Measurements from ENCODE around the gene RPS8. TPM values are rescaled to one million over a fixed set of nuclear protein-coding genes. Genes with fewer than 3 reads are reported as not detected.

The RPS8 gene
- total RNA-seq, 1 donor from 2014 or later, result 1,786 TPM

GRCh38 chr1:44802306-44803061 lies 27.1 kb downstream of the RPS8 start:
- H3K27ac ChIP-seq (ENCODE audit: low read depth, low read length), result peak overlapping the region; percentile 55
- H3K36me3 ChIP-seq (ENCODE audit: control insufficient read depth in 3 of 3, insufficient read depth in 3 of 3, low read length in 3 of 3), result peaks cover 23 to 38% (median 30%) of the 10 kb centered on the region in 3 donors
- H3K9ac ChIP-seq (ENCODE audit: low read depth in 1 of 3, low read length in 3 of 3), result peak overlapping the region; percentile 16 to 70 (median 54)
- no peaks in the 10 kb centered on the region for H3K9me3 ChIP-seq (ENCODE audit: control insufficient read depth in 3 of 3, low read length in 3 of 3)
- peaks cover 32 to 66% (median 59%) of the 10 kb centered on the region in 3 donors for H3K4me1 ChIP-seq (ENCODE audit: control insufficient read depth in 3 of 3, insufficient read depth in 3 of 3, low read length in 3 of 3)
- no peaks in the 10 kb centered on the region for H3K27me3 ChIP-seq (ENCODE audit: control insufficient read depth in 3 of 3, insufficient read depth in 3 of 3, low read length in 3 of 3)
- peak overlapping the region; percentile 59 to 79 (median 60) for H3K4me3 ChIP-seq (ENCODE audit: low read length in 3 of 3)

GRCh38 chr1:44803062-44803311 lies 27.6 kb downstream of the RPS8 start:
- Histone ChIP-seq H3K36me3 (ENCODE audit: control insufficient read depth in 3 of 3, insufficient read depth in 3 of 3, low read length in 3 of 3) (peaks cover 23 to 38% (median 30%) of the 10 kb centered on the region in 3 donors), H3K27ac (ENCODE audit: low read depth, low read length) (peak overlapping the region; percentile 55), H3K4me1 (ENCODE audit: control insufficient read depth in 3 of 3, insufficient read depth in 3 of 3, low read length in 3 of 3) (peaks cover 37 to 71% (median 64%) of the 10 kb centered on the region in 3 donors), H3K9me3 (ENCODE audit: control insufficient read depth in 3 of 3, low read length in 3 of 3) (no peaks in the 10 kb centered on the region), H3K27me3 (ENCODE audit: control insufficient read depth in 3 of 3, insufficient read depth in 3 of 3, low read length in 3 of 3) (no peaks in the 10 kb centered on the region), H3K4me3 (ENCODE audit: low read length in 3 of 3) (no peak overlapping the region), H3K9ac (ENCODE audit: low read depth in 1 of 3, low read length in 3 of 3) (peak overlapping the region in 1 of 3 donors; percentile 7)

- H3K27ac ChIP-seq (ENCODE audit: low read depth, low read length), result peak overlapping the region; percentile 55
- H3K36me3 ChIP-seq (ENCODE audit: control insufficient read depth in 3 of 3, insufficient read depth in 3 of 3, low read length in 3 of 3), result peaks cover 23 to 38% (median 30%) of the 10 kb centered on the region in 3 donors
- peaks cover 41 to 77% (median 70%) of the 10 kb centered on the region in 3 donors for H3K4me1 ChIP-seq (ENCODE audit: control insufficient read depth in 3 of 3, insufficient read depth in 3 of 3, low read length in 3 of 3)
- H3K27me3 ChIP-seq (ENCODE audit: control insufficient read depth in 3 of 3, insufficient read depth in 3 of 3, low read length in 3 of 3), result no peaks in the 10 kb centered on the region
- no peak overlapping the region for H3K4me3 ChIP-seq (ENCODE audit: low read length in 3 of 3)
- H3K9ac ChIP-seq (ENCODE audit: low read depth in 1 of 3, low read length in 3 of 3), result peak overlapping the region in 2 of 3 donors; percentile 7 to 40
- H3K9me3 ChIP-seq (ENCODE audit: control insufficient read depth in 3 of 3, low read length in 3 of 3), result no peaks in the 10 kb centered on the region
Measured at GRCh38 chr1:44803312-44804095, 28.2 kb downstream of the RPS8 start.

DNA sequence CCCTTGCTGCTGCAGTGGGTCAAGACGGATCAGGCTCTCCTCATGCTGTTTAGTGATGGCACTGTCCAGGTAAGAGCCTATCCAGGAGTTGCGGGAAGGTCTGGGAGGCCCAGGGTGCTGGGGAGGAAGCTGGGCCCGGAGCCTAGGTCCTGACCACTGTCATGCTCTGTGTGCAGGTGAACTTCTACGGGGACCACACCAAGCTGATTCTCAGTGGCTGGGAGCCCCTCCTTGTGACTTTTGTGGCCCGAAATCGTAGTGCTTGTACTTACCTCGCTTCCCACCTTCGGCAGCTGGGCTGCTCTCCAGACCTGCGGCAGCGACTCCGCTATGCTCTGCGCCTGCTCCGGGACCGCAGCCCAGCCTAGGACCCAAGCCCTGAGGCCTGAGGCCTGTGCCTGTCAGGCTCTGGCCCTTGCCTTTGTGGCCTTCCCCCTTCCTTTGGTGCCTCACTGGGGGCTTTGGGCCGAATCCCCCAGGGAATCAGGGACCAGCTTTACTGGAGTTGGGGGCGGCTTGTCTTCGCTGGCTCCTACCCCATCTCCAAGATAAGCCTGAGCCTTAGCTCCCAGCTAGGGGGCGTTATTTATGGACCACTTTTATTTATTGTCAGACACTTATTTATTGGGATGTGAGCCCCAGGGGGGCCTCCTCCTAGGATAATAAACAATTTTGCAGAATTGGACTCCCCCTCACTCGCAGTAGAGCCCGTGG lies 30.1 kb downstream of the RPS8 start:
- peaks cover 23 to 38% (median 30%) of the 10 kb centered on the region in 3 donors for H3K36me3 ChIP-seq (ENCODE audit: control insufficient read depth in 3 of 3, insufficient read depth in 3 of 3, low read length in 3 of 3)
- H3K9me3 ChIP-seq (ENCODE audit: control insufficient read depth in 3 of 3, low read length in 3 of 3), result no peaks in the 10 kb centered on the region
- no peaks in the 10 kb centered on the region for H3K27me3 ChIP-seq (ENCODE audit: control insufficient read depth in 3 of 3, insufficient read depth in 3 of 3, low read length in 3 of 3)
- H3K4me3 ChIP-seq (ENCODE audit: low read length in 3 of 3), result no peak overlapping the region
- no peak overlapping the region for H3K9ac ChIP-seq (ENCODE audit: low read depth in 1 of 3, low read length in 3 of 3)
- H3K27ac ChIP-seq (ENCODE audit: low read depth, low read length), result peak overlapping the region; percentile 98
- peaks cover 61 to 85% (median 85%) of the 10 kb centered on the region in 3 donors for H3K4me1 ChIP-seq (ENCODE audit: control insufficient read depth in 3 of 3, insufficient read depth in 3 of 3, low read length in 3 of 3)

- peaks cover 23 to 38% (median 31%) of the 10 kb centered on the region in 3 donors for H3K36me3 ChIP-seq (ENCODE audit: control insufficient read depth in 3 of 3, insufficient read depth in 3 of 3, low read length in 3 of 3)
- no peaks in the 10 kb centered on the region for H3K27me3 ChIP-seq (ENCODE audit: control insufficient read depth in 3 of 3, insufficient read depth in 3 of 3, low read length in 3 of 3)
- peak overlapping the region; percentile 63 to 87 (median 85) for H3K9ac ChIP-seq (ENCODE audit: low read depth in 1 of 3, low read length in 3 of 3)
- peaks cover 65 to 86% (median 84%) of the 10 kb centered on the region in 3 donors for H3K4me1 ChIP-seq (ENCODE audit: control insufficient read depth in 3 of 3, insufficient read depth in 3 of 3, low read length in 3 of 3)
- peak overlapping the region; percentile 98 for H3K27ac ChIP-seq (ENCODE audit: low read depth, low read length)
- H3K9me3 ChIP-seq (ENCODE audit: control insufficient read depth in 3 of 3, low read length in 3 of 3), result no peaks in the 10 kb centered on the region
- H3K4me3 ChIP-seq (ENCODE audit: low read length in 3 of 3), result peak overlapping the region; percentile 52 to 66 (median 55)
Measured at GRCh38 chr1:44806025-44806703, 30.8 kb downstream of the RPS8 start.

DNA sequence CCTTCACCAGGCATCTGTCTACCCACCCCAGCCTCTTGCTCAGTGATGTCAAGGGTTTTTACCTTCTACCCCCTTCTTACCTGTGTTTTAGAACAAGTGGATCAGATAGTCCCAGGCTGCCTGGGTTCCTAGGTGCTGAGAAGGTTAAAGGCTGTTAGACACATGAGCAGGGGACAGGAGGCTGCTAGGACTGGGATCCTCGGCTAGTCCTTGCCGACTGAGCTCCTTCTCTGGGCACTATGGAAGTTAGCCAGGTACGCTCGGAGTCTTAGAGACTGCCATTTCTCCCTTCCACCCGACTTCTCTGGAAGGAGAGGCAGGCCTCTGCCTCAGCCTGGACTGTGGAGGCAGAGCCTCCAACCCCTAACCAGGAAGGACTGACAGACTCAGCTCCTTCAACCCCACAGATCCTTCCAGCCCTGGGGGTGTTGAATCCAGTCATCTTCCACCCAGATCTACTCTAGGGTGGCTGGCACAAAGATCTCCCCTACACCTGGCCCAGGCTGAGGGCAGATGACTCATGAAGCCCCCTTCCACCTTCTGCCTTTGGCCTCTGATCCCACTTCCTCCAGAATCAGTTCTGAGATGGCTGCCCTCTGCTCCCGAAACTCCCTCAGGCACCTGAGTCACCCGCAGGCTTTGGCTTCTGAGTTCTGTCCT lies 31.5 kb downstream of the RPS8 start, which contains the start of gene DYNLT4:
Gene DYNLT4 (minus strand): TSS at position 648 of the 660 bp plus-strand sequence. CDS start 683 bp downstream, outside the sequence.
- H3K4me3 ChIP-seq (ENCODE audit: low read length in 3 of 3), result peak within 1 kb of the TSS; percentile 52 to 66 (median 55)
- H3K4me1 ChIP-seq (ENCODE audit: control insufficient read depth in 3 of 3, insufficient read depth in 3 of 3, low read length in 3 of 3), result peaks cover 67 to 90% (median 88%) of the 10 kb centered on the region in 3 donors
- H3K36me3 ChIP-seq (ENCODE audit: control insufficient read depth in 3 of 3, insufficient read depth in 3 of 3, low read length in 3 of 3), result peaks cover 23 to 38% (median 30%) of the 10 kb centered on the region in 3 donors
- H3K9me3 ChIP-seq (ENCODE audit: control insufficient read depth in 3 of 3, low read length in 3 of 3), result no peaks in the 10 kb centered on the region
- no peaks in the 10 kb centered on the region for H3K27me3 ChIP-seq (ENCODE audit: control insufficient read depth in 3 of 3, insufficient read depth in 3 of 3, low read length in 3 of 3)
- peak within 1 kb of the TSS; percentile 98 for H3K27ac ChIP-seq (ENCODE audit: low read depth, low read length)
- peak within 1 kb of the TSS; percentile 69 to 87 (median 85) for H3K9ac ChIP-seq (ENCODE audit: low read depth in 1 of 3, low read length in 3 of 3)

DNA sequence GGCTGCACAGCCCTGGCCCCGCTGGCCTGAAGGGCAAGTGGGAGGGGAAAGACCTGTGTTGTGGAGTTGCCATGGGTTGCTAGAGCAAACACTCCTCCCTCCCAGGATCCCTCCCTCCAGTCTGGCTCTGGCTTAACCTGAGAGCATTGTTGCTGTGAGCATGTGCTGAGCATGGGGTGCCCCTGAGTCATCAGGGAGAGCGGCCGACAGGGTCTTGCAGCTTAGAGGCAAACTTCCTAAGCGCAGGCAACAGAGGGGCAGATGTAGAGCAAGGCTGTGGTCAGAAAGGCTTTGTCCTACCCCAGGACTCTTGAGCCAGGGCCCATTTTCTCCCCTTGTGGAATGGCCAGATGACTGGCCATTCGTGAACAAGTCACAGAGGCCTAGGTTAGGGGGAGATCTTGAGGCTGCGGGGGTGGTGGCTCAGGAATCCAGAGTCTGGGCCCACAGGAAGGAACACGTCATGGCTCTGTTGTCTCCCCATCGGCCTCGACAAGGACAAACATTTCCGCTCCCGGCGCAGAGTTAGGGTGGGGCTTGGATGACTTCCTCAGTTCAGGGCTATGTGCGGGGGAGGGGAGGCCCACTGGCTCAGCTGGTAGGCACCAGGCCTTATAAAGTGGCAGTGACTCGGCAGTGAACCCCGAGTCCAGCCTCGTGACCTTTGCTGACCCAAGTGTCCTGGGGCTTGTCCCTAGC lies 32.2 kb downstream of the RPS8 start:
- peak overlapping the region; percentile 24 to 66 (median 52) for H3K4me3 ChIP-seq (ENCODE audit: low read length in 3 of 3)
- peak overlapping the region; percentile 69 to 87 (median 85) for H3K9ac ChIP-seq (ENCODE audit: low read depth in 1 of 3, low read length in 3 of 3)
- peaks cover 65 to 87% (median 86%) of the 10 kb centered on the region in 3 donors for H3K4me1 ChIP-seq (ENCODE audit: control insufficient read depth in 3 of 3, insufficient read depth in 3 of 3, low read length in 3 of 3)

DNA sequence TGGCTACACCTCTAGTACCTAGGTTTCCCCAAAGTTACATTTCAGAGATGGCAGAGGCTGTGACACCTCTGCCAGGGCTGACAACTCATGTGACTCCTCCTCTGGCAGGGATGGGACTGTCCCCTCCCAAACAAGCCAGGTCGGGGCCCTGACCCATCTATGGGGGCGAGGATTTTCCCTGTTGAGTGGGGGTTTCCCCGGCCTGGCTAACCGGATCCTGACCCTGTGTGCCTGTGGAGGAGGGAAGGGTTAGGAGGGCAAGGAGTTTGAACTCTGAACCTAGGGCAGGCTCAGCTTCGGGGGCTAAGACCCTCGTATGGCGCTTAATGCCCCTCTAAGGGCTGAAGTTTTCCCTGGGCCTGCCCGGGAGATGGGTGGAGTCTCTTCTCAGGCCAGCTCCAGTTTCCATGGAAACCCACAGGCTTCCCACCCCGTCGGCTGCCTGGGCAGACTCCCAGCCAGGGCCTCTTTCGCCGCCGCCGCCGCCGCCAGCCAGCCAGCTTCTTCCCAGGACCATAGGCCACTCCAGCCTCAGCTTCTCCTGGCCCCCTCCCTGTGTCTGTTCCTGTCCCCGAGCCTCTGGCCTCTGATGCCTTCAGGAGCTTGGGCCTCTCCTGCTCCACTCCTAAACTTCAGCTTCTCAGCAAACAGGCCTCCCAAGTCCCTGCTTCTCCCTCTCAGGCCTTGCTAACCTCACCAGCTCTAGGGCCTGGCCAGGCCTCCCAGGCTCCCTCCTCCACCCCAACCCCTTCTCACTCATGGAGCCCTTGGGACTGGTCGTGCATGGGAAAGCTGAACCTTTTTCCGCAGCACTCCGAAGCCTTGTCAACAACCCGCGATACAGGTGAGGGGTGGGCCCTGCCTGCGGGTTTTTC lies 33.0 kb downstream of the RPS8 start, which contains the start of gene BTBD19:
Gene BTBD19 (plus strand): TSS at position 461 of the 875 bp plus-strand sequence. CDS start 298 bp downstream, at position 759.
- no peaks in the 10 kb centered on the region for H3K27me3 ChIP-seq (ENCODE audit: control insufficient read depth in 3 of 3, insufficient read depth in 3 of 3, low read length in 3 of 3)
- H3K27ac ChIP-seq (ENCODE audit: low read depth, low read length), result peak within 1 kb of the TSS; percentile 98
- peaks cover 20 to 24% (median 23%) of the 10 kb centered on the region in 3 donors for H3K36me3 ChIP-seq (ENCODE audit: control insufficient read depth in 3 of 3, insufficient read depth in 3 of 3, low read length in 3 of 3)
- H3K4me1 ChIP-seq (ENCODE audit: control insufficient read depth in 3 of 3, insufficient read depth in 3 of 3, low read length in 3 of 3), result peaks cover 60 to 86% (median 85%) of the 10 kb centered on the region in 3 donors
- H3K4me3 ChIP-seq (ENCODE audit: low read length in 3 of 3), result peak within 1 kb of the TSS; percentile 54 to 61 (median 61)
- no peaks in the 10 kb centered on the region for H3K9me3 ChIP-seq (ENCODE audit: control insufficient read depth in 3 of 3, low read length in 3 of 3)
- peak within 1 kb of the TSS; percentile 69 to 87 (median 85) for H3K9ac ChIP-seq (ENCODE audit: low read depth in 1 of 3, low read length in 3 of 3)

More for the DNA sequence above, 32.2 kb downstream of the RPS8 start:
- Histone ChIP-seq H3K9me3 (ENCODE audit: control insufficient read depth in 3 of 3, low read length in 3 of 3) (no peaks in the 10 kb centered on the region), H3K27me3 (ENCODE audit: control insufficient read depth in 3 of 3, insufficient read depth in 3 of 3, low read length in 3 of 3) (no peaks in the 10 kb centered on the region), H3K36me3 (ENCODE audit: control insufficient read depth in 3 of 3, insufficient read depth in 3 of 3, low read length in 3 of 3) (peaks cover 23 to 32% (median 25%) of the 10 kb centered on the region in 3 donors), H3K27ac (ENCODE audit: low read depth, low read length) (peak overlapping the region; percentile 98)

Data from skeletal muscle tissue (tissue), 4 donors.